CD8-positive, alpha-beta memory T cell (primary cell): ENCODE data around the gene NARF. TPM values are rescaled to one million over a fixed set of nuclear protein-coding genes. Genes with fewer than 3 reads are reported as not detected.

Experiments used
- CTCF ChIA-PET: fragments of 350-600 bp; sonication (Branson Sonifier 250); formaldehyde crosslinking; loops from one replicate; lab custom pipeline; 2021; ENCODE audit warnings: antibody characterized with exemption; lab: Charles Lee
- POLR2A ChIA-PET: fragments of 350-600 bp; sonication (Branson Sonifier 250); formaldehyde crosslinking; loops from one replicate; lab custom pipeline; 2021; ENCODE audit warnings: antibody characterized with exemption; lab: Charles Lee
- DNase-seq, 5 donors: peaks; one replicate each; pipeline versions ENCODE4 v3.0.0 to v3.0.0-alpha.2; 2020 to 2022; ENCODE audit warnings: mixed read lengths in 1 of 5
- H3K27ac ChIP-seq: one replicate; pipeline ENCODE4 v1.7.0; 2013; ENCODE audit warnings: low read depth, mild to moderate bottlenecking, low read length, moderate library complexity
- H3K27me3 ChIP-seq: 2 replicates; pipeline ENCODE4 v1.7.0; 2013; ENCODE audit warnings: low read length, mild to moderate bottlenecking; ENCODE audit not compliant: insufficient read depth, poor library complexity, severe bottlenecking
- H3K36me3 ChIP-seq: 2 replicates; pipeline ENCODE4 v1.7.0; 2013; ENCODE audit warnings: mild to moderate bottlenecking, low read length, moderate library complexity; ENCODE audit not compliant: insufficient read depth
- H3K4me1 ChIP-seq: 2 replicates; pipeline ENCODE4 v1.7.0; 2013; ENCODE audit warnings: mild to moderate bottlenecking, low read length, moderate library complexity; ENCODE audit not compliant: insufficient read depth
- H3K4me3 ChIP-seq: 2 replicates; pipeline ENCODE4 v1.7.0; 2013; ENCODE audit warnings: mild to moderate bottlenecking, low read length
- H3K9me3 ChIP-seq: 2 replicates; pipeline ENCODE4 v1.7.0; 2013; ENCODE audit warnings: mild to moderate bottlenecking, low read length
- H3K27ac Mint-ChIP-seq, 8 donors: one replicate each; pipeline ENCODE4 v1.8.0; 2020 to 2021; ENCODE audit warnings: mixed read lengths in 8 of 8, mild to moderate bottlenecking in 6 of 8, inconsistent platforms in 3 of 8, moderate library complexity in 3 of 8
- H3K27me3 Mint-ChIP-seq, 2 donors: one replicate each; pipeline ENCODE4 v1.8.0; 2020 to 2021; ENCODE audit warnings: mixed read lengths in 2 of 2, mild to moderate bottlenecking in 1 of 2, moderate library complexity in 1 of 2
- H3K36me3 Mint-ChIP-seq, 3 donors: one replicate each; pipeline ENCODE4 v1.8.0; 2020 to 2021; ENCODE audit warnings: mixed read lengths in 3 of 3, inconsistent platforms in 1 of 3, mild to moderate bottlenecking in 1 of 3
- H3K4me1 Mint-ChIP-seq, 3 donors: one replicate each; pipeline ENCODE4 v1.8.0; 2020 to 2021; ENCODE audit warnings: mixed read lengths in 3 of 3, inconsistent platforms in 1 of 3, mild to moderate bottlenecking in 1 of 3
- H3K4me3 Mint-ChIP-seq, 7 donors: one replicate each; pipeline ENCODE4 v1.8.0; 2020 to 2021; ENCODE audit warnings: mixed read lengths in 7 of 7, mild to moderate bottlenecking in 6 of 7, moderate library complexity in 4 of 7, inconsistent platforms in 2 of 7
- H3K9me3 Mint-ChIP-seq, 5 donors: one replicate each; pipeline ENCODE4 v1.8.0; 2020 to 2022; ENCODE audit warnings: mixed read lengths in 5 of 5, mild to moderate bottlenecking in 3 of 5, moderate library complexity in 2 of 5, inconsistent platforms in 1 of 5
- polyA plus RNA-seq: library from polyadenylated mRNA; unstranded; fragments of 300-500 nt; fragmentation: Illumina TruSeq; gene quantifications from one replicate; pipeline ENCODE4 v1.2.3, GENCODE V29; 2021
- total RNA-seq, 2 experiments: library from RNA; stranded (reverse); gene quantifications; one replicate each; pipeline ENCODE4 v1.2.3, GENCODE V29; 2021

The NARF gene
- total and polyA plus RNA-seq, 3 experiments from 2014 or later: 62.2 to 95.3 (median 63.0) TPM

DNA sequence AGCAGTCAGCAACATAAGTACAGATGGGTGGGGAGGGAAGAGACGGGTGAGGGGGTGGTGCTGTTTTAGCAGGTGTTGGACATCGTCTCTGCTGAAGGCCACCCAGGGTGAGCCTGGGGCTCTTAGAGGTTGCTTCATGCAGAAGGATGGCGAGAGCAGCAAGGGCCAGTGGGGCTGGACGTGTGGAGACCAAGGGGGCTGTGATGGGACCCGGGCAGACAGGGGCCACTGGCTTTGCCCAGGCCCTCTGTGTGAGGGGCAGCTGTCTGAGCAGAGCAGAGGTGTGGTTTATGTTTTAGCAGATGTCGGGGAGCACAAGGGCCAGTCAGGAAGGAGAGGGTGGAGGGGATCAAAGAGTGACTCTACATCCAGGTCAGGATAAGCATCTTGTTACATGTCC lies 4.8 kb downstream of the NARF start:
- Histone ChIP-seq H3K4me3 (no peak overlapping the region), H3K4me1 (peaks cover 6% of the 10 kb centered on the region), H3K27ac (no peak overlapping the region), H3K9me3 (no peaks in the 10 kb centered on the region), H3K36me3 (peaks cover 42% of the 10 kb centered on the region), H3K27me3 (no peaks in the 10 kb centered on the region)
- no peak for DNase-seq
- H3K27me3 Mint-ChIP-seq: no peaks in the 10 kb centered on the region
- peak overlapping the region in 1 of 7 donors; percentile 30 for H3K4me3 Mint-ChIP-seq
- no peaks in the 10 kb centered on the region for H3K9me3 Mint-ChIP-seq
- H3K36me3 Mint-ChIP-seq: peaks cover 4 to 80% (median 18%) of the 10 kb centered on the region in 3 donors
- ChIA-PET CTCF (no interaction called here), POLR2A (interaction anchor here (1.2 kb wide), 1 partner anchor 11 kb away, joined by 3 read pairs; no protein-coding TSS in a partner anchor)
- peaks cover 21 to 29% (median 28%) of the 10 kb centered on the region in 3 donors for H3K4me1 Mint-ChIP-seq
- H3K27ac Mint-ChIP-seq: peak overlapping the region in 3 of 8 donors; percentile 55 to 74 (median 65)

DNA sequence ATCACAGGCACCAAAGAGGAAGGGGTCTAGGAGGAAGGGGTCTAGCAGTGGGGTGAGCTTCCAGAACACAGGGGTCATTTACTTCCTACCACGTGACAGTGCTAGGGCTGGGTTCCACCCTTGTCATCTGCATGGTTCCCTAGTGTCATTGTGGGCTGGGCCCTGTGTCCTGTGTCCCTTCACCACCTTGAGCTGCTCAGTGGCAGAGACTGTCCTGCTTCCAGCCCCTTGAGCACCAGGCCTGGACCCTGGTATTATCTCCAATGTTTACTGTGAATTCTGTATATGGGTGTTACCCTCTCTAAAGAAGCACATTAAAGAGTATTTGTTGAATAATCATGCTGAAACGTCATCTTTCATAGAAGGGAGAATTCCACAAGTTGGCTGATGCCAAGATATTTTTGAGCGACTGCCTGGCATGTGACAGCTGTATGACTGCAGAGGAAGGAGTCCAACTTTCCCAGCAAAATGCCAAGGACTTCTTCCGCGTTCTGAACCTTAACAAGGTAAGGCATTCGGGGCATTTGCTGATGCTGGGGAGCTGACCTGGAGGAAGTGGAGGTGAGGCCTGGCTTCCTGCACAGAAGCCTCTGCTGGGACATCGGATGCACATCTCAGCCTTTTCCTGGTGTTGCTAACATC lies 5.5 kb downstream of the NARF start:
- no peak overlapping the region for H3K4me3 Mint-ChIP-seq
- peaks cover 20 to 31% (median 27%) of the 10 kb centered on the region in 3 donors for H3K4me1 Mint-ChIP-seq
- Histone ChIP-seq H3K27ac (no peak overlapping the region), H3K4me3 (no peak overlapping the region), H3K4me1 (peaks cover 5% of the 10 kb centered on the region), H3K36me3 (peaks cover 48% of the 10 kb centered on the region), H3K9me3 (no peaks in the 10 kb centered on the region), H3K27me3 (no peaks in the 10 kb centered on the region)
- H3K27me3 Mint-ChIP-seq: no peaks in the 10 kb centered on the region
- no peak for DNase-seq
- CTCF ChIA-PET: no interaction called here
- H3K36me3 Mint-ChIP-seq: peaks cover 4 to 85% (median 24%) of the 10 kb centered on the region in 3 donors
- peak overlapping the region in 2 of 8 donors; percentile 36 to 81 for H3K27ac Mint-ChIP-seq
- H3K9me3 Mint-ChIP-seq: no peaks in the 10 kb centered on the region
- POLR2A ChIA-PET: no interaction called here

DNA sequence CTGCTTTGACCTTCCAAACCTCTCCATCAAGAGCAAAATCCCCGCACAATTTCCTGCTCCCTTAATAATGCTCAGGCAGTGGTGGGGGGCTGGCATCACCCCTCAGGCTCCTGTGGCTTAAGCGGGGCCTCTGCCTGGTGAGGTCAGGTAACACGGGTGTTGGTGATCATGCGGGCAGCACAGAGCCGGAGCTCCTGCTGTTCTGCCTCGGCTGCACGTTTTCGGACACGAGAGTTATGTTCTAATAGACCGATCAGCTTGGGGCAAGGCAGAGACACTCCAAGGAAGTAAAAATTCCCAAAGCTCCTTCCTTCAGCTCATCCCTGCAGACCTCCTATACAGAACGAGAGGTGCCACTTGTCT lies 6.0 kb downstream of the NARF start:
- Histone ChIP-seq H3K4me3 (no peak overlapping the region), H3K27ac (no peak overlapping the region), H3K27me3 (no peaks in the 10 kb centered on the region), H3K9me3 (no peaks in the 10 kb centered on the region), H3K36me3 (peaks cover 48% of the 10 kb centered on the region), H3K4me1 (peaks cover under 1% of the 10 kb centered on the region)
- Mint-ChIP-seq H3K27ac (no peak overlapping the region), H3K36me3 (peaks cover 4 to 85% (median 24%) of the 10 kb centered on the region in 3 donors), H3K4me1 (peaks cover 16 to 26% (median 22%) of the 10 kb centered on the region in 3 donors), H3K27me3 (no peaks in the 10 kb centered on the region), H3K4me3 (no peak overlapping the region), H3K9me3 (no peaks in the 10 kb centered on the region)
- DNase-seq: no peak
- POLR2A ChIA-PET: no interaction called here
- CTCF ChIA-PET: no interaction called here

DNA sequence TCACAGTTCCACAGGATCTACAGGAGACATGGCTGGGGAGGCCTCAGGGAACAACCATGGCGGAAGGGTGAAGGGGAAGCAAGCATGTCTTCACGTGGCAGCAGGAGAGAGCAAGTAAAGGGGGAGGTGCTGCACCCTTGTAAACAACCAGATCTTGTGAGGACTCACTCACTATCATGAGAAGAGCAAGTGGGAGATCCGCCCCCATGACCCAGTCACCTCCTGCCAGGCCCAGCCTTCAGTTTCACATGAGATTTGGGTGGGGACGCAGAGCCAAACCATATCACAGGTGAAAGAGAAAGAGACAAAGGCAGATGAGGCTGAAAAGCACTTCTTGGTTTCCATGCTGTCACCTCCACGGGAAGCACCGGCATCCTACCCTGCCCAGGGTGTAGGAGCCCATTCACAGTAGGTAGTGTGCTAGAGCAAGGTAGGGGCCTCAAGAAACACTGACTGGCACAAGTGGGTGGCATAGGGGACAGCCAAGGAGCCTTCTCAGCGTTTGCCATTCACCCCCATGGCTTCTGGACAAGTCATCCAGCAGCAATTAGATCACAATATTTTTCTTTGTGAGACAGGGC lies 6.6 kb downstream of the NARF start:
- ChIA-PET CTCF (no interaction called here), POLR2A (no interaction called here)
- no peak overlapping the region for H3K4me3 Mint-ChIP-seq
- H3K9me3 ChIP-seq: no peaks in the 10 kb centered on the region
- peak overlapping the region in 2 of 8 donors; percentile 78 to 80 for H3K27ac Mint-ChIP-seq
- no peaks in the 10 kb centered on the region for H3K27me3 ChIP-seq
- H3K4me3 ChIP-seq: no peak overlapping the region
- peaks cover 48% of the 10 kb centered on the region for H3K36me3 ChIP-seq
- H3K4me1 Mint-ChIP-seq: peaks cover 17 to 23% (median 20%) of the 10 kb centered on the region in 3 donors
- H3K36me3 Mint-ChIP-seq: peaks cover 7 to 85% (median 25%) of the 10 kb centered on the region in 3 donors
- H3K27ac ChIP-seq: no peak overlapping the region
- no peaks in the 10 kb centered on the region for H3K9me3 Mint-ChIP-seq
- no peak for DNase-seq
- H3K4me1 ChIP-seq: no peaks in the 10 kb centered on the region
- no peaks in the 10 kb centered on the region for H3K27me3 Mint-ChIP-seq

DNA sequence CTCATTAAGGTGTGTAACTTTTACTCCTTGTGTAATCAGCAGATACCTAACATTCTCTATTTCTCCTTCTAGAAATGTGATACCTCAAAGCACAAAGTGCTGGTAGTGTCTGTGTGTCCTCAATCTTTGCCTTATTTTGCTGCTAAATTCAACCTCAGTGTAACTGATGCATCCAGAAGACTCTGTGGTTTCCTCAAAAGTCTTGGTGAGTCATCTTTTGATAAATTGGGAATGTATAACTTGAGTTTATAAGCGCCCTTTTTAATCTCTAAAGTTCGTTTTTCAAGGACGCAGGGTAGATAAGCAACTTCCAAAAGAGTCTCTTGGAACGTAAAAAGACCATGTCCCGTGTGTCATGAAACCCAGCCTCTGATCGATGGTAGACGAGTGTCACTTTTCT lies 10.2 kb downstream of the NARF start:
- H3K27me3 Mint-ChIP-seq: no peaks in the 10 kb centered on the region
- H3K9me3 Mint-ChIP-seq: no peaks in the 10 kb centered on the region
- H3K27ac ChIP-seq: no peak overlapping the region
- ChIA-PET CTCF (no interaction called here), POLR2A (no interaction called here)
- H3K27me3 ChIP-seq: no peaks in the 10 kb centered on the region
- peaks cover 5 to 13% (median 10%) of the 10 kb centered on the region in 3 donors for H3K4me1 Mint-ChIP-seq
- no peaks in the 10 kb centered on the region for H3K9me3 ChIP-seq
- peaks cover 7 to 69% (median 23%) of the 10 kb centered on the region in 3 donors for H3K36me3 Mint-ChIP-seq
- H3K4me1 ChIP-seq: no peaks in the 10 kb centered on the region
- H3K4me3 ChIP-seq: no peak overlapping the region
- no peak for DNase-seq
- H3K4me3 Mint-ChIP-seq: no peak overlapping the region
- peak overlapping the region in 4 of 8 donors; percentile 4 to 55 (median 23) for H3K27ac Mint-ChIP-seq
- H3K36me3 ChIP-seq: peaks cover 33% of the 10 kb centered on the region

DNA sequence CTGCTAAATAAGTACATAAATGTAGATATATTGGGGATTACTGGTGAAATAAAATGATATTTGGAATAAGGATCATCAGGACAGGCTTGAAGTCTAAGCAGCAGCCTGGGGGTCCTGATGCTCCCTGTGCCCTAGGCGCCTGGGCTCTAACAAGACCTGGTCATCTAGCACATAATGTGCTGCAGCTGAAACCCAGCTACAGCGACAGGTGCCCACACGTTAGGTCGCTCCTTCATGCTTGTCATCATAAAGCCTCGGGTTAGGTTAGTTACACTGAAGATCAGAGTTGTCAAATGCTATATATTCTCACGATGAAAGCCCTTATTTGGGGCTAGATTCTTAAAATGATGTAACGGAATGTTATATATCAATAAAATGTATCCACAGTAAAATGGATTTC lies 11.5 kb downstream of the NARF start:
- Histone ChIP-seq H3K9me3 (no peaks in the 10 kb centered on the region), H3K36me3 (peaks cover 19% of the 10 kb centered on the region), H3K27me3 (no peaks in the 10 kb centered on the region), H3K27ac (no peak overlapping the region), H3K4me1 (no peaks in the 10 kb centered on the region), H3K4me3 (no peak overlapping the region)
- no peak overlapping the region for H3K4me3 Mint-ChIP-seq
- no peak overlapping the region for H3K27ac Mint-ChIP-seq
- POLR2A ChIA-PET: interaction anchor here (1.5 kb wide), 1 partner anchor 12 kb away, joined by 4 read pairs; the partner anchor contains the start of gene NARF
- CTCF ChIA-PET: no interaction called here
- no peaks in the 10 kb centered on the region for H3K9me3 Mint-ChIP-seq
- H3K4me1 Mint-ChIP-seq: peaks cover 2 to 12% (median 10%) of the 10 kb centered on the region in 3 donors
- peaks cover 7 to 68% (median 21%) of the 10 kb centered on the region in 3 donors for H3K36me3 Mint-ChIP-seq
- no peaks in the 10 kb centered on the region for H3K27me3 Mint-ChIP-seq
- DNase-seq: no peak

DNA sequence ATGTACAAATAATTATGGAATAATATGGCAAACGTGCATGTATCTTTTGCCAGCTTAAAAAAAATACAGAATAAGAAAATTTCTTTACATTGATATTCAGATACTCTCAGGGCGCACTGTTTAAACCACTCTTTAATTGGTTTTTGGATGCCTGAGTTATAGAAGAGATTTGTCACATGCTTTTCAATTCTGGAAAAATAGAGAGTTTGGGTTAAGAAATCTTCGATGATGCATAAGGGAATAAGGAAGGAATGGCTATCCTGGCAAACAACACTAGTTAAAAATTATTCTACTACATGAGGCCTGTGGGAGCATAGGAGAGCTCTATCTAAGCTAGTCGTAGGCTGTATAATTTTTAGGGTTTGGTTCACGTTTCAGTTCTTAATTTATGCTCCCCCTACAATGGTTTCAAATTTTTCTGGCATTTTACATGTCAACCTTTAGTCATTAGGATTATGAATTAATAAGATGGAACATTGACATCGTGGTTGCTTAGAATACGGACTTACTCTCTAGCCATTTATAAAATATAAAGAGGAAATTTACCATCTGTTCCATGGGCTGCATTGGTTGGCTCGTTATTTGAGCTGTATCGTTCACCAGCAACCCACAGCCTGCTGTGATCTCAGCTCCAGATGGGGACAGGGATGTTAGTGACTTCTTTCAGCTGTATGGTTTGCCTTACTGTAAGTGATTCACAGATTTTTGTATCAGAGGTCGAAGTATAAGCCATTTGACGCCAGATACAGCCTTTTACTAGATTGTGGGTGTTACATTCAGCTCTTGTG lies 15.9 kb downstream of the NARF start:
- no peaks in the 10 kb centered on the region for H3K9me3 Mint-ChIP-seq
- Histone ChIP-seq H3K27ac (no peak overlapping the region), H3K36me3 (peaks cover 18% of the 10 kb centered on the region), H3K9me3 (no peaks in the 10 kb centered on the region), H3K4me3 (no peak overlapping the region), H3K27me3 (no peaks in the 10 kb centered on the region), H3K4me1 (no peaks in the 10 kb centered on the region)
- H3K27me3 Mint-ChIP-seq: no peaks in the 10 kb centered on the region
- DNase-seq: no peak
- ChIA-PET CTCF (no interaction called here), POLR2A (no interaction called here)
- peaks cover 4 to 60% (median 15%) of the 10 kb centered on the region in 3 donors for H3K36me3 Mint-ChIP-seq
- H3K27ac Mint-ChIP-seq: peak overlapping the region in 2 of 8 donors; percentile 18 to 47
- peaks cover 9 to 15% (median 12%) of the 10 kb centered on the region in 3 donors for H3K4me1 Mint-ChIP-seq
- no peak overlapping the region for H3K4me3 Mint-ChIP-seq

DNA sequence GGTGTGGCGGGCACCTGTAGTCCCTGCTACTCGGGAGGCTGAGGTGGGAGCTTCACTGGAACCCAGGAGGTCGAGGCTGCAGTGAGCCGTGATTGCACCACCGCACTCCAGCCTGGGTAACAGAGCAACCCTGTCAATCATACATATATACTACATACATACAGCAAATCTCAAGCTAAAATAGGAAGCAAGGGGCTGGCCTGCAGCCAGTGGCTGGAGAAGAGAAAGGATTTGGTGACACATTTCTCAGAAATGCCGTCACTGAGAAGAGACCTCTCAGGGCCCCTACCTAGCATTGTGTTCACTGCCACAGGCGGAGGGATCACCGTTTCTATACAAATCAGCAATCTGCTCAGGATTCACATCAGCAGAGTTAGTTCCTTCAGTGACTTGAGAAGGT lies 16.9 kb downstream of the NARF start:
- Histone ChIP-seq H3K36me3 (peaks cover 28% of the 10 kb centered on the region), H3K27me3 (no peaks in the 10 kb centered on the region), H3K27ac (no peak overlapping the region), H3K4me3 (no peak overlapping the region), H3K4me1 (no peaks in the 10 kb centered on the region), H3K9me3 (no peaks in the 10 kb centered on the region)
- DNase-seq: no peak
- peak overlapping the region in 1 of 8 donors; percentile 46 for H3K27ac Mint-ChIP-seq
- H3K4me3 Mint-ChIP-seq: no peak overlapping the region
- CTCF ChIA-PET: no interaction called here
- peaks cover 9 to 12% (median 10%) of the 10 kb centered on the region in 3 donors for H3K4me1 Mint-ChIP-seq
- POLR2A ChIA-PET: no interaction called here
- no peaks in the 10 kb centered on the region for H3K9me3 Mint-ChIP-seq
- no peaks in the 10 kb centered on the region for H3K27me3 Mint-ChIP-seq
- H3K36me3 Mint-ChIP-seq: peaks cover 0 to 66% (median 12%) of the 10 kb centered on the region in 3 donors
